BE2C (cell line): ENCODE data around the gene RPL7A.
"Not testable (repeated sequence)": the region's sequence is repeated elsewhere in the genome, so short reads cannot be mapped to it uniquely, and the experiment has no call there.

Experiments
- DNase-seq: peaks from one replicate; pipeline ENCODE4 v3.0.0-alpha.2; 2020
- H3K27me3 ChIP-seq: fragments of 250-450 bp; sonication (Bioruptor Pico); 2 replicates; pipeline ENCODE4 v1.5.1; 2020; ENCODE audit warnings: mild to moderate bottlenecking
- H3K36me3 ChIP-seq: fragments of 250-450 bp; sonication (Bioruptor Pico); 2 replicates; pipeline ENCODE4 v1.5.1; 2020; ENCODE audit warnings: mild to moderate bottlenecking
- H3K4me1 ChIP-seq: fragments of 250-450 bp; sonication (Bioruptor Pico); 2 replicates; pipeline ENCODE4 v1.5.1; 2020
- H3K4me3 ChIP-seq: 2 replicates; pipeline ENCODE4 v1.5.1; 2011; ENCODE audit warnings: low read depth, low read length
- H3K9me3 ChIP-seq: fragments of 250-450 bp; sonication (Bioruptor Pico); 2 replicates; pipeline ENCODE4 v1.5.1; 2020
- CTCF ChIP-seq: IDR thresholded peaks from 2 replicates; pipeline ENCODE4 v1.5.1; 2012; ENCODE audit warnings: mild to moderate bottlenecking, low read depth, low read length

RPL7A gene

GRCh38 chr9:133323991-133324703 lies 23.9 kb upstream of the RPL7A start:
- no peak for TF ChIP-seq CTCF
- no peak overlapping the region for H3K4me3 ChIP-seq
- DNase-seq = no peak
- no peaks in the 10 kb centered on the region for H3K27me3 ChIP-seq
- H3K36me3 ChIP-seq = no peaks in the 10 kb centered on the region
- no peaks in the 10 kb centered on the region for H3K9me3 ChIP-seq
- no peaks in the 10 kb centered on the region for H3K4me1 ChIP-seq

- H3K9me3 ChIP-seq, H3K4me3 ChIP-seq, DNase-seq, H3K27me3 ChIP-seq, H3K4me1 ChIP-seq: not testable (repeated sequence)
- peaks cover 18% of the 10 kb centered on the region for H3K36me3 ChIP-seq
Observed at GRCh38 chr9:133327021-133327420, 21.0 kb upstream of the RPL7A start.

- H3K36me3 ChIP-seq = peaks cover 28% of the 10 kb centered on the region
- TF ChIP-seq CTCF = no peak
- no peak for DNase-seq
- no peaks in the 10 kb centered on the region for H3K4me1 ChIP-seq
- no peaks in the 10 kb centered on the region for H3K27me3 ChIP-seq
- no peaks in the 10 kb centered on the region for H3K9me3 ChIP-seq
- no peak overlapping the region for H3K4me3 ChIP-seq
Observed at GRCh38 chr9:133327834-133328484, 20.1 kb upstream of the RPL7A start.

- DNase-seq = peak; percentile 56
- H3K4me3 ChIP-seq, H3K9me3 ChIP-seq, H3K27me3 ChIP-seq, H3K4me1 ChIP-seq: not testable (repeated sequence)
- H3K36me3 ChIP-seq = peaks cover 44% of the 10 kb centered on the region
- peak; percentile 64 for TF ChIP-seq CTCF
Observed at GRCh38 chr9:133329306-133330156, 18.5 kb upstream of the RPL7A start.

GRCh38 chr9:133331221-133331620 lies 16.8 kb upstream of the RPL7A start:
- Histone ChIP-seq H3K36me3 (peaks cover 48% of the 10 kb centered on the region), H3K9me3 (no peaks in the 10 kb centered on the region), H3K4me3 (no peak overlapping the region), H3K27me3 (no peaks in the 10 kb centered on the region), H3K4me1 (no peaks in the 10 kb centered on the region)
- no peak for DNase-seq
- TF ChIP-seq CTCF = no peak

GRCh38 chr9:133331641-133332380 lies 16.2 kb upstream of the RPL7A start:
- Histone ChIP-seq H3K36me3 (peaks cover 48% of the 10 kb centered on the region), H3K9me3 (no peaks in the 10 kb centered on the region), H3K4me3 (no peak overlapping the region), H3K27me3 (no peaks in the 10 kb centered on the region), H3K4me1 (no peaks in the 10 kb centered on the region)
- no peak for TF ChIP-seq CTCF
- no peak for DNase-seq
